Upper lobe of left lung (tissue), 4 donors: ENCODE results near the gene RERE.

Experiments
- CTCF ChIP-seq, 6 experiments: fragments of 450-650 bp in 4 of 6; fragments of 200-600 bp in 2 of 6; sonication (generic) in 2 of 6; IDR thresholded peaks; one replicate each; pipeline ENCODE4 v1.5.1; 2016 to 2019; ENCODE audit warnings: antibody characterized with exemption in 6 of 6
- EP300 ChIP-seq, 4 donors: sonication (generic); formaldehyde crosslinking; IDR thresholded peaks; one replicate each; pipeline ENCODE4 v1.5.1; 2017; ENCODE audit warnings: antibody characterized with exemption in 4 of 4, control low read depth in 2 of 4

- TF ChIP-seq CTCF (IDR thresholded peaks at IDR 0.05): no peak
- TF ChIP-seq EP300 (IDR thresholded peaks at IDR 0.05): no peak
These were observed 132.0 kb downstream of the RERE start for GRCh38 chr1:8685463-8685862.
